NOMO-1 (cell line): Measurements from ENCODE around the gene FRMD4A.
A peak's percentile ranks its signal among the peaks of the same experiment; 100 is the strongest.
"Not testable (repeated sequence)": the region's sequence is repeated elsewhere in the genome, so short reads cannot be mapped to it uniquely, and the experiment has no call there.

Experiments used
- DNase-seq, 2 experiments: peaks; one replicate each; lab custom pipeline; 2025; ENCODE audit not compliant: unreplicated experiment in 2 of 2; lab: John Stamatoyannopoulos, UW

FRMD4A gene

DNA sequence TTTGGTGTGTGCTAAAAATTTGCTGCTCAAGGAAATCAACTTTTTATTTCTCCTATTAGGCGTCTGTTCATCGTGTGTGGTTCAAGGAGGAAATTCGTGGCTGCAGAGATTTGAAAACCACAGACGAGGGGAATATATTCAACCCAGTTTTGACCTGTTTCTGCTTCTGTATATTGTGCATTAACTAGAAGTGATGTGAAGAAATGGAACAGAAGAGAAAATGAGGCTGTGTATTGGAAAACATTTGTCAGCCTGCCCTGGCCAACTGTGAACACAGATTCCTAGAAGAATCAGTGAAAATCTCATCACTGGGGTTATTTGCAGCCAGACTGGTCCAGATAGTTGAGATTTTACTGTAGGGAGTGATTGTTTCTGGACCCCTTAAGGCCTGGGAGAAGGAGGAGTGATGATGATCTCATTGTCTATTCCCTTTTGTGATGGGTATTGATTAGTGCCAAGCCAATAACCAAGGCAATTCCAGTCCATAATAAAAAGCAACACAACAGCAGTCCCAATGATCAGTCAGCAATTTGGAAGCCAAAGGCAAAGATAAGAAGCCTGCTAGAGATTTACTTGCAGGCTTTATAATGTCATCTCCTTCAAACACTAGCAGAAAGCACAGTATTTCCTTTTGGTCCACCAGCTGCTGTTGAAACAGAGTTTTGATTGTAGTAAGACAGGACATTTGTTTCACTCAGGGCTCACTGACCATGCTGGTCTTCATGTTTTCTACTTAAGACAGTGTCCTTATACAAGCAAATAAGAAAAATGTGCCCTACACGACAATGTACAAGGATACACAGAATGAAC, 404.5 kb downstream of the FRMD4A start:
- DNase-seq: no peak

DNA sequence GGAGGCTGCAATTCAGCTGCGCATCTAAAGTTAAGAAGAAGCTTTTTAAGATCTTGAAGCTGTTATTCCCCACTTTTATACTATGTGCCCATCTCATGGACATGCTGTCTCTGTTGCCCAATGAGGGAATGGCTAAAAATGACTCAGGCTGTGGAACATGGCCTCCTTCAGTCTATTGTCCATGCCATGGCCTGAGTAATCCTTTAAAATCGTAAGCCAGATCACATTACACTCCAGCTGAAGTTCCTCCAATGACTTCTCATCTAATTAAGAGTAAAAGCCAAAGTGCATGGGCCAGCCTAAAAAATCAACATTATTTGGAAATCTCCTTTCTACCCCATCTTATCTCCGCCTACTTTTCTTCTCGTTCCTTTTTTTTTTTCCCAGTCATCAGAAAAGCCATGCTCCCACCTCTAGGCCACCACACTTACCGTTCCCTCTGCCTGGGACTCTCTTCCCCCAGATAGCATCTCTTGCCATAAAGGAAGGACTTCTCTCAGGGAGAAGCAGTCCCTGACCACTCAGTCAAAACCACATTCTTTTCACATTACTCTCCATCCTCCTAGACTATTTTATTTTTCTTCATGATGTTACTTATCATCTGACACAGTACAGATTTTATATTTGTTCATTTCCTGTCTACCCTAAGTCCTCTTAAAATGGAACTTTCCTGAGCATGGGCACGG, 406.5 kb downstream of the FRMD4A start:
- no peak for DNase-seq

DNA sequence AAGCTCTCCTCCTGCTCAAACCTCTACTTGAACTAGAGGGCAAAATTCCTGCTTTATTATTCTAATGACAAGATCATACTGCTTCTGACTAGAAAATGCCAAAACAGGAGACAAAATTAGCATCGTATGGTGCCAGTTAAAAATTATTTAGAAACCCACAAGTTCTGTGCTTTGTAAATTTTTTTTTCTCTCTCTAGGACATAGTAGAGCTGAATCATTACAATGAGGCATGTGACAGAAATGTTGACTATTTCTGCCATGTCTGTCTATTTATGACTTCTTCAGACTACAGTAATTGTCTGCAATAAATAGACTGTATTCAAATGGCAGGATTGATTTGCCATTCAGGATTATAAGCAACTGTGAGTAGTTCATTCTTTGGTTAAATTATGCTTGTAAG, 408.1 kb downstream of the FRMD4A start:
- DNase-seq: no peak

DNA sequence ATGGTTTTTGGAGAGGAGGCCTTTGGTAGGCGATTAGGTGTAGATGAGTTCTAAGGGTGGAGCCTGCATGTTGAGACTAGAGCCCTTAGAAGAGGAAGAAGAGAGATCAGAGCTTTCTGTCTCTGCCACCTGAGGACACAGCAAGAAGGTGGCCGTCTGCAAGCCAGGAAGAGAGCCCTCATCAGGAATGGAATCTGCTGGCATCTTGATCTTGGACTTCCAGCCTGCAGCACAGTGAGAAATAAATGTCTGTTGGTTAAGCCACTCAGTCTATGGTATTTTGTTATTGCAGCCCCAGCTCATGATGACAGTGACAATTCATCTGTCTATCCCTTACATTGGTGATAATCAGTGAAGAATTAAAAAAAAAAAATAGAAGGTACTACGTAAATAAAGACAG, 408.8 kb downstream of the FRMD4A start:
- no peak for DNase-seq

DNA sequence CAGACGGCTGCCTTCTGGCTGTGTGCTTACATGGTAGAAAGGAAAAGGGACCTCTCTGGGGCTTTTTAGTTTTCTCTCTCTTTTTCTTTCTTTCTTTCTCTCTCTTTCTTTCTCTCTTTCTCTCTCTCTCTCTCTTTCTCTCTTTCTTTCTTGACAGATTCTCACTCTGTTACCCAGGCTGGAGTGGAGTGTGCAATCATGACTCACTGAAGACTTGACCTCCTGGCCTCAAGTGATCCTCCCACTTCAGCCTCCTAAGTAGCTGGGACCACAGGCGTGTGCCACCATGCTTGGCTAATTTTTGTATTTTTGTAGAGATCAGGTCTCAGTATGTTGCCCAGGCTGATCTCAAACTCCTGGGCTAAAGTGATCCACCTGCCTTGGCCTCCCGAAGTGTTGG, 409.6 kb downstream of the FRMD4A start:
- not testable (repeated sequence) for DNase-seq

DNA sequence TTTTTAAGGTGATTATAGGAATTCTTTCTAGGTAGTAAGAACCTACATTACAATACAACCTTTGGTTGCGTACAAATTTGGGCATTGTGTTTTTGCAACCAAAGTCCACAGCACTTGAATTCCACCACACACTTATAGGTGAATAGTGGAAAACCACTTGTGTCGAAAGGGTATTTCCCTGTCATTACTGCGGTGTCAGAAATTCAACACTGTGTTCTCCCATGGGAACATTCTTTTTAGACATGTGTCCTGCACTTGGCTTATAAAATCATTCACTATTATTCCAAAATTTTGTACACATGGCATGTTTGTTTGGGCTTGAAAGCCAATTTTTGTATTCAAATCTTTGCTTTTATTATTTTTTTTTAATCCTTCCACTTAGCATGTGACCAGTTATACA, 410.3 kb downstream of the FRMD4A start:
- DNase-seq: no peak

DNA sequence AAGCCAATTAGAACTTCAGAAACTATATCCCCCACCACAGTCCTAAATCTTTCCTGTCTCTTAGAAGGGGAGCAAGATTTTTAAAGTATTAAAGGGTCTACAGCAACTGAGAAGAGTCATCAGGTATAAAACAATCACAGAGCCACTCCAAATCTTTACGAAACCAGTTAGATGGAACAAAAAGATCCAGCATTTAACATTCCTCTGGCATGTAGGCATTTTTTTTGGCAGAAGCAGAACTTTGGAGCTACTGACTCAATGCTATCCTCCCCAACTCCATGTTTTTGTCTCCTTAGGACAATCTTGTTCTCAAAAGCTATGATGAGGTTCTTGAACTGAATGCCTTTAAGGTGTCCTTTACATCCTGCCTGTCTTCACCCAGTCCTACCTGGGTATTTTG, 410.7 kb downstream of the FRMD4A start:
- DNase-seq: no peak

DNA sequence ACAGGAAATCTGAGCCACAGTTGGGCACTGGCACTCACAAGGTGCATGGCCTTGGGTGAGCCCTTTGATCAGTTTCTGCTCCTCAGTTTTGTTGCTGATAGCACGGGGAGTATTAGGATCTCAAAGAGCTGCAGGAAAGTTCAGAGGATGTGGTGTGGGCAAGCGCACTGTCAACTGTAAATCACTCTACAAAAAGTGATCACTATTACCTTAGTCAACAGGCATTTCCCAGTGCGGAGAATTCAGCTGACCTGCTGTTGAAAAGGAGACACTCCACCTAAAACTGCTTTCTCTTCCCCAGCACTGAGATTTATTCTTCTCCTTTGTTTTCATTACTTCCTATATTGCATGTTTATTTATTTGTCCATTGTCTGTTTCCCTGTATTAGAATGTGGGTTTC, 412.9 kb downstream of the FRMD4A start:
- no peak for DNase-seq

DNA sequence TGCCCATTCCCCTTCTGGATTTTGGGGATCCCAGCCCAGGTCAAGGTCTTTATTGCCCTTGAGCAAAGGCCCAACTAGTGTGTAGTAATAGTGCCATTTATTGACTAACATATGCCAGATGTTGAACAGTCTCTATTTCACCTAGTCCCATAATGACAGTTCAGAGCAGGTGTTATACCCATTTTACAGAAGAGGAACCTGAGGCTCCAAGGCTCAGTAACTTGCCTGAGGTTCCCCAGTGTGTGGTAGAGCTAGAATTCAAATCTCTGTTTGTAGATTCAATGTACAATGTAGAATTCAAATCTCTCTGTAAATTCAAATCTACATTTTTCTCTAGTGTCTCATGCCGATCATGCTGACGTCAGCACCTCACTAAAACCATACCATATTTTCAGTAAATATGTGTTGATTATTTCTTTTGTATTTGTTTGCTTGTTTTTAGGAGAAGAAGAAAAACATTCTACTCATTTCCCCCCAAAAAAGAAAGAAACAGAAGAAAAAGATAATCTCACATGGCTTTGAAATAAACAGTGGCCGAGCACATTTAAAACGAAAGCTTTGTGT, 414.3 kb downstream of the FRMD4A start:
- DNase-seq: no peak

DNA sequence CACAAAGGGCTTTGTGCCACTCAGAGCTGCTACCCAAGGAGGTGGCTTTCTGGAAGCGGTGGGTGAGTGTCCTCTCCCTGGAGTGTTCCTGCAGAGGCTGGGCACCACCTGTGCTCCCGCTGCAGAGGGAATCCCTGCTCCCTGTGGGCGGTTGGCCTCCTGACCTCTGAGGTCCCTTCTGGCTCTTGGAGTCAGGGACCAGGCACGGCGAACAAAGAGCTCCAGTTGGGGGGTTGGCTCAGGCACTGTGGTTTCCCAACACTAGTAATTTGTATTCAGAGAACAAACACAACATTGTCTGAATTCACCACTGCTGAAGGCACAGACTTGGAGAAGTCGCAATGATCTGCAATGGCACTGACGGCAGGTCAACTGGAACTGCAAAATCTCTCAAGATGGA, 415.0 kb downstream of the FRMD4A start:
- no peak for DNase-seq

DNA sequence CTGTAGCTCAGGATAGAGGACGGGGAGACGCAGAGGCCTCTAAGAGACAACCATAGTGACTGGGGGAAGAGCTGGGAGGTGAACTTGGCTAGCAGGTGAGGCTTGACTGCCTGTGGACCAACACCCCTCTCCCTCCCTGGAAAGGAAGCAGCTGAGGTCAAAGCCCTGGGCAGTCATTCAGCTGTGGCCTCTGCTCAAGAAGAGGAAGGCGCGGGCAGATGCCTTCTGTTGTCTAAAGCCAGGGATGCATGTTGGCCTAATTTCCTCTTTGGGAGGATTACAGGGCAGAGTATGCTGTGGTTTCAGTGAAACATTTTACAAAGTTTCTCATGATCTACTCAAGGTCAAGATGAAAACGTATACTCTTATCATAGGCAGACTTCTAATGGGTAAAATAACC, 416.8 kb downstream of the FRMD4A start:
- DNase-seq: peak in 1 of 2 experiments; percentile 15

DNA sequence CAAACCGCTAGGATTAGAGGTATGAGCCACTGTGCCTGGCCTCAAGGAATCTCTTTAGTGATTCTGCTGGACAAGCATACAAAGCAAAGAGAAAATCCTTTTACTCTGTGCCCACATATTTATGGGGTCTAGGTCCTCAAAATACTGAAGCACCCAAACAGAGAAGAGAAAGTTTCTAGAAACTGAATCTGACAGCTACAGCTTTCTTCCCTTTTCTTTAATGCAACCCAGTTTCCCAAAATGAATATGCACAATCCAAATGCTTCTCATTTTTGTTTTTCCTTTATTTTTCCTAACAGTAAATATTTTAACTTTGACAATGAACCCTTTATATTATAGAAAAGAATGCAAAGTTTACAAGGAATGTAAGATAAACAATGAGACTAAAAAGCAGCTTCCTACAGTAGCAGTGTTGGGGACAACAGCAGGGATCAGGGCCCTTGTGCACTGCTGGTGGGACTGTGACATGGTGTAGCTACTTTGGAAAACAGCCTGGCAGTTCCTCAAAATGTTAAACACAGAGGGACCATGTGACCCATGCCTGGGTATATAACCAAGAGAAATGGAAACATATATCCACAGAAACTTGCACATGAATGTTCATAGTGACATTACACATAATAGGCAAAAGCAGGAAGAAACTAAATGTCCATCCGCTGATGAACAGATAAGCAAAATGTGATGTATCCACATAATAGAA, 418.8 kb downstream of the FRMD4A start:
- DNase-seq: no peak

DNA sequence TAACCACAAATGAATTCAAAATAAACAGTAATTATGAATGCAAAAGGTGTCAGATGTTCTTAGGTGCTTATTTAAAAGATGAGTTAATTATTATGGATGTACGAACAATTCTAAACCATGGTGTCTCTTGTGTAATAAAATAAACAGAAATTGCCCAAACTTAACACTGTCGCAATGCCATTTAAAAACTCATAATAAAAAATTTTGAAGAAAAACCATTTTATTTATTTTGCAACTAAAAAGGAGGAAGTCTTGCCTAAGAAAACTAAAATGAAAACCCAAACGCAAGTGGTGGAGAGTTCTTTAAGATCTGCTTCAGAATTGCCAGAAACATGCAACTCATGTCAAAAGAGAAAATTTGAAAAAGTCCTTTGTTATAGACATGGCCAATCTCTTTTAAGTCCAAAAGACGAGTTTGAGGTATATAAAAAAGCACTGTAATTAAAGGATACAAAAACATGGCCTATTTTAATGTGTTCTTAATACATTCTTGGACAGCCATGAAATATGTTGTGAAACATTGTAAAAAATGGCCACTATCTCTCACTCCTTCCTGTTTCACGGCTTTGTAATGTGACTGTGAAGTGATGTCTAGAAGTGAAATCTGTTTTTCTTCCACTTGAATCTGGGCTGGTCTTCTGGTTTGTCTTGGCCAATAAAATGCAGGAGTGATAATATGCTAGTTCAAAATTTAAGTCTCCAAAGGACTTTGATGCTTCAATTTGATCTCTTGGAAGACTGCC, 421.0 kb downstream of the FRMD4A start:
- peak; percentile 37 to 76 for DNase-seq

DNA sequence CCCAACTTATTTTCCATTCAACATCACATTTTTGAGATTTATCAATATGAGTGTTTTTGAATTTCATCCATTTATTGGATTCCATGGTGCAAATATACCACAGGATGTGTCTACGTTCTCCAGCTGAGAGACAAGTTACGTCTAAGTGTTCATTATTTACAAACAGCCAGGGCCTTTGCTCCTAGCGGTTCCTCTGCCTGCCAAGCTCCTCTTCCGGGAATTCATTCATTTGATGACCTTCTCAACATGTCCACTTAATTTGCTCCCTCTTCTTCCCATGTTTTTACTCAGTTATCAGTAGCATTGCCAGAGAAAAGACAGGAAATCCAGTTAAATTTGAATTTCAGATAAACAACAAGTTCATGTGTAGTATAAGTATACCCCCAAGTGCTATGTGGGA, 422.2 kb downstream of the FRMD4A start:
- no peak for DNase-seq

DNA sequence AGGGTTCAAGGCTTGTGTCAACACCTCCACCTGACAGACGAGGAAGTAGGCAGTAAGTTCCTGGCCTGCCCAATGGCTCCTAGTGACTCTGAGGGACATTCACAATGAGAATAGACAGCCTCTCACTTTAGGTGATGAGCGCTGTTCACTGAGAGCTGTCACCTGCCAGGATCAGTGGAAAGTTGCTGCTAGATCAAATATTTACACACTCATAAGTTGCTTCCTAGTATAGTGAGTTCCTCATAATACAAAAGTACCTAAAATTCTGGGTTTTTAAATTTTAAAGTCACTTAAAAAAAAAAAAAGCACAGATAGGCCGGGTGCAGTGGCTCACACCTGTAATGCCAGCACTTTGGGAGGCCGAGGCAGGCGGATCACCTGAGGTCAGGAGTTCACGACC, 423.2 kb downstream of the FRMD4A start:
- no peak for DNase-seq

DNA sequence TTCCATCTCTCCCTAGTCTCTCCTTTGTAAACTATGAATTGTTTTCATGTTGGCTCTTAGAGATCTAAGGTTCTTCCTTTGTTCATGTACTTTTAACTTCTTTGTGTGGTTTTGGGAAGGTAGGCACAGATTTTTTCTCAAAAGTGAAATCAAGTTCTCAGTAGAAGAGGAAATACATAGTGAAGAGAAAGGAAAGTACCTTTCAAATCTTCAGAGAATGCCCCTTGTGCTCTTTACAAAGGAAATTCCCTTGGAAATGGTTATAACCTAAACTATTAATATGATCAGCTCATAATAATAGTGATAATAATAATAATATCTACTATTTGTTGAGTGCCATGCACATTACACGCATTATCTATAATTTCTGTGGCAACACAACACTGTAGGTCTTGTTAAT, 425.4 kb downstream of the FRMD4A start:
- DNase-seq: no peak

DNA sequence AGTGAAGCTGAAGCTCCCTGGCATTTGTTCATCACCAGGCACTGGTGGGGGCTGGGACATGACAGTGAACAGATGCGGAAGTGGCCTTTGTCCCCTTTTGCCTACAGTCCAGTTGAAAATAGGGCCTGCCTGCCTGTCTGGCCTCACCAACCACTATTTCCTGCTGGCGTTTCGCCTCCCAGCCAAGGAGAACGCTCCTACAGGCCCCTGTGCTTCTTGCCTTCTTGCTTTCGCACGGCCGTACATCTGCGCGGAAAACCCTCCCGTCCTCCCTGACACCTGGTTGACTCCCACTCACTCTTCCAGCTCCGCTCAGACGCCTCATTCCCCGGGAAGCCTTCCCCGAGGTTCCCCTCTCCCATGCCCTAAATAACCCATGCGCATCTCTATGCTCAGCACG, 426.7 kb downstream of the FRMD4A start:
- DNase-seq: peak; percentile 51 to 56

DNA sequence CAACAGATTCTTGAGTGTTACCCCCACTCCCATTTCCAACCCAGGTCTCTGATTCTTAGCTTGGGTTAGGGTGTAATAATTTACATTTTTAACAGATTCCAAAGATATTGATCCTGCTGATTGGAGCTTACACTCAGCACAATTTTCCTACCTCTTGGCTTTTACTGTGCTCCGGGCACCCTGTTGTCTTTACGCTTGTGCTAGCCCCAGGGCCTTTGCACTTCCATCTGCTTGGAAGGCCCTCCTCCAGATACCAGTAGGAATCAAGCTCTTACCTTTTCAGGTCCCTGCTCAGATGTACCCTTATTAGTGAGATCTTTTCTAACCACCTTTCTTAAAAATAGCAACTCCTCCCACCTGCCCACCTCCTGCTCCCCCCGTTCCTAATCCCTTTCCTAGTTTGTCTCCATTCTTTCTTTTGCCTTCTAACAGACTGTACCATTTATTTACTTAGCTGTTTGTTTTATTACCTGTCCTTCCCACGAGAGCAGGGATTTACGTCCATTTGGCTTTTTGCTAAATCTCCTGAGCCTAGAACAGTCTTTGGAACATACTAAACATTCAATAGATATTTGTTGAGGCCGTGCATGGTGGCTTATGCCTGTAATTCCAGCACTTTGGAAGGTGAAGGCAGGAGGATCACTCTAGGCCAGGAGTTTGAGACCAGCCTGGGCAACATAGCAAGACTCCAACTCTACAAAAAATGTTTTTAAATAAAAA, 427.7 kb downstream of the FRMD4A start:
- DNase-seq: no peak

DNA sequence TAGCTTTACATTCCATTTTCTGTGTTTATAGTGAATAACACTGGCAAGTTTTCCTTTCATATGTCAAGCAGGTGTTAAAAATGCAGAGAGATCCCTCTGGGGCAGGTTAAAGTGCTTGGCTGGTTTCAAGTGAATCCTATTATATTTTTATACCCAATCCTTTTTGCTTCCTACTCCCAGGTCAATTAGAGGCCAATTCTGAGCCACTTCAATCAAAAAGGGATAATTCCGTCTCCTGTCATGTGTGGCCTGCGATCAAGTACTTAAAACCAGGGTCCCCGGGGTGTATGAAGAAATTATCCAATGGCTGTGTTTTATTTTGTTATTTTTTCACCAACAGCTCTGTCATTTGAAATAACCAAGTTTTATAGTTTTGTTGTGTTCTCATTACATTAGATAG, 430.8 kb downstream of the FRMD4A start:
- DNase-seq: no peak

DNA sequence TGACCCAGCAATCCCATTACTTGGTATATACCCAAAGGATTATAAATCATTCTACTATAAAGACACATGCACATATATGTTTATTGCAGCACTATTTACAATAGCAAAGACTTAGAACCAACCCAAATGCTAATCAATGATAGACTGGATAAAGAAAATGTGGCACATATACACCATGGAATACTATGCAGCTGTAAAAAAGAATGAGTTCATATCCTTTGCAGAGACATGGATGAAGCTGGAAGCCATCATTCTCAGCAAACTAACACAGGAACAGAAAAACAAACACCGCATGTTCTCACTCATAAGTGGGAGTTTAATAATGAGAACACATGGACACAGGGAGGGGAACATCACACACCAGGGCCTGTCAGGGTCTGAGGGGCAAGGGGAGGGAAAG, 434.6 kb downstream of the FRMD4A start:
- not testable (repeated sequence) for DNase-seq
